Chondrocyte (in vitro differentiated cells): Measurements from ENCODE around the gene GAL3ST1. TPM values are rescaled to one million over a fixed set of nuclear protein-coding genes. Genes with fewer than 3 reads are reported as not detected.

Source experiments
- DNase-seq: peaks from one replicate; pipeline ENCODE4 v3.0.0; 2021; ENCODE audit warnings: mixed read lengths, low spot score
- H3K27ac Mint-ChIP-seq: one replicate; pipeline ENCODE4 v1.8.0; 2021; ENCODE audit warnings: mild to moderate bottlenecking, moderate library complexity, mixed read lengths; ENCODE audit not compliant: unreplicated experiment
- H3K27me3 Mint-ChIP-seq: 2 replicates; pipeline ENCODE4 v1.8.0; 2021; ENCODE audit warnings: low read depth, mixed read lengths
- H3K36me3 Mint-ChIP-seq: 2 replicates; pipeline ENCODE4 v1.8.0; 2021; ENCODE audit warnings: low read depth, mixed read lengths
- H3K4me1 Mint-ChIP-seq: 2 replicates; pipeline ENCODE4 v1.8.0; 2021; ENCODE audit warnings: low read depth, mild to moderate bottlenecking, mixed read lengths
- H3K4me3 Mint-ChIP-seq: one replicate; pipeline ENCODE4 v1.8.0; 2021; ENCODE audit warnings: mild to moderate bottlenecking, moderate library complexity, mixed read lengths; ENCODE audit not compliant: unreplicated experiment
- H3K9me3 Mint-ChIP-seq: 2 replicates; pipeline ENCODE4 v1.8.0; 2021; ENCODE audit warnings: low read depth, mixed read lengths
- total RNA-seq: library from RNA; stranded (reverse); gene quantifications from 3 replicates; pipeline ENCODE4 v1.2.1, GENCODE V29; 2021
- TF ChIP-seq, protein P1 (sequence below): fragments of 200-600 bp; sonication (generic); IDR thresholded peaks from 2 replicates; pipeline ENCODE4 v1.5.0; 2021; ENCODE audit warnings: antibody characterized with exemption, mild to moderate bottlenecking, moderate library complexity

The GAL3ST1 gene
- total RNA-seq, 1 donor from 2014 or later: 3.9 TPM

DNA sequence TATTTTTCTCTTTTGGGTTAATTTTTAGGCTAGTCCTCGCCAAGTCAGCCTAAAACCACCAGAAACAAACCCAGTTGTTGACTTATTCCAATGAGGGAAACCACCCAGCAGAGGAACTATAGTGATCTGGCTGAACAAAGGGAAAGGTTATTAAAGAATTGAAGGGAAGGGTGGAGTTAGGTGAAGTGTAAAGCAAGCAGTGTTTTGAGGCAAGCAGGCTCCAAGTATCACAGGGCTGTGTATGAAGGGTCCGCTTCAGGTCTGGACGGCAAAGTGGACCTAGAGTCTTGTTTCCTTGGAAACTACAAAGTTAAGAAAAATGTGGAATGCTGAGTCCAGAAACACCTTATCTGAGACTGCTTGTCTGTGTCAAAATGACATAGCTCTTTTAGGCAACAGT is 29.3 kb upstream of the GAL3ST1 start:
- TF ChIP-seq, protein P1, sequence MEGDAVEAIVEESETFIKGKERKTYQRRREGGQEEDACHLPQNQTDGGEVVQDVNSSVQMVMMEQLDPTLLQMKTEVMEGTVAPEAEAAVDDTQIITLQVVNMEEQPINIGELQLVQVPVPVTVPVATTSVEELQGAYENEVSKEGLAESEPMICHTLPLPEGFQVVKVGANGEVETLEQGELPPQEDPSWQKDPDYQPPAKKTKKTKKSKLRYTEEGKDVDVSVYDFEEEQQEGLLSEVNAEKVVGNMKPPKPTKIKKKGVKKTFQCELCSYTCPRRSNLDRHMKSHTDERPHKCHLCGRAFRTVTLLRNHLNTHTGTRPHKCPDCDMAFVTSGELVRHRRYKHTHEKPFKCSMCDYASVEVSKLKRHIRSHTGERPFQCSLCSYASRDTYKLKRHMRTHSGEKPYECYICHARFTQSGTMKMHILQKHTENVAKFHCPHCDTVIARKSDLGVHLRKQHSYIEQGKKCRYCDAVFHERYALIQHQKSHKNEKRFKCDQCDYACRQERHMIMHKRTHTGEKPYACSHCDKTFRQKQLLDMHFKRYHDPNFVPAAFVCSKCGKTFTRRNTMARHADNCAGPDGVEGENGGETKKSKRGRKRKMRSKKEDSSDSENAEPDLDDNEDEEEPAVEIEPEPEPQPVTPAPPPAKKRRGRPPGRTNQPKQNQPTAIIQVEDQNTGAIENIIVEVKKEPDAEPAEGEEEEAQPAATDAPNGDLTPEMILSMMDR: no peak
- no peaks in the 10 kb centered on the region for H3K36me3 Mint-ChIP-seq
- no peak overlapping the region for H3K27ac Mint-ChIP-seq
- DNase-seq: no peak
- no peak overlapping the region for H3K4me3 Mint-ChIP-seq
- no peaks in the 10 kb centered on the region for H3K27me3 Mint-ChIP-seq
- H3K4me1 Mint-ChIP-seq: peaks cover 32% of the 10 kb centered on the region
- H3K9me3 Mint-ChIP-seq: no peaks in the 10 kb centered on the region

- Mint-ChIP-seq H3K9me3 (no peaks in the 10 kb centered on the region), H3K36me3 (no peaks in the 10 kb centered on the region), H3K4me3 (no peak overlapping the region), H3K27me3 (no peaks in the 10 kb centered on the region), H3K27ac (no peak overlapping the region), H3K4me1 (peaks cover 15% of the 10 kb centered on the region)
- TF ChIP-seq, protein P1: peak; percentile 74
- no peak for DNase-seq
Observed at GRCh38 chr22:30602049-30602448, 27.6 kb upstream of the GAL3ST1 start.

DNA sequence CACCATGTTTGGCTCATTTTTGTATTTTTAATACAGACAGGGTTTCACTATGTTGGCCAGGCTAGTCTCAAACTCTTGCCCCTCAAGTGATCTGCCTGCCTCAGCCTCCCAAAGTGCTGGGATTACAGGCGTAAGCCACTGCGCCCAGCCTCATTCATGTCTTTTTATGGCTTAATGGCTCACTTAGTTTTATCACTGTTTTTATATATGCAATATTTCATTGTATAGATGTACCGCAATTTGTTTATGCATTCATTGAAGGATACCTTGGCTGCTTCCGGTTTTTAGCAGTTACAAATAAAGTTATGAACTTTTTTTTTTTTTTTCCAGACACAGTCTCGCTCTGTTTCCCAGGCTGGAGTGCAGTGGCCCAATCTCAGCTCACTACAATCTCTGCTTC is 27.0 kb upstream of the GAL3ST1 start:
- TF ChIP-seq, protein P1: no peak
- peaks cover 10% of the 10 kb centered on the region for H3K4me1 Mint-ChIP-seq
- H3K9me3 Mint-ChIP-seq: no peaks in the 10 kb centered on the region
- DNase-seq: no peak
- H3K27me3 Mint-ChIP-seq: no peaks in the 10 kb centered on the region
- no peak overlapping the region for H3K27ac Mint-ChIP-seq
- no peak overlapping the region for H3K4me3 Mint-ChIP-seq
- H3K36me3 Mint-ChIP-seq: no peaks in the 10 kb centered on the region

DNA sequence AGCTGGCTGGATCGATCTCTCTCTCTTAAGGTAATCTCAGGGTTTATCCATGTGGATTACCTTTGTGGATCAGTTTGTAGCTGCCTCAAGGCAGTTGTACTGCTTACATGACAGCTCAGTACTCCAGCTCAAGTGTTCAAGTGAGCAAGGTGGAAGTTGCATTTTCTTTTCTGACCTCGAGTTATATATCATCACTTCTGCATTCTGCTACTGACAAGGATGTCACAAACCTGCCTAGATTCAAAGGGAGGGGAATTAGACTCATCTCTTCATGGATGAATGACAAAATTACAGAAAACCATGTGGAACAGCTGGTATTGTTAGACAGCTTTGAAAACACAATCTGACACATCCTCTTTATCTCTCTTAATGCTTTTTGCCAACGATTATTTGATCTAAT is 26.5 kb upstream of the GAL3ST1 start:
- DNase-seq: no peak
- H3K27me3 Mint-ChIP-seq: no peaks in the 10 kb centered on the region
- no peak overlapping the region for H3K27ac Mint-ChIP-seq
- TF ChIP-seq, protein P1: no peak
- no peak overlapping the region for H3K4me3 Mint-ChIP-seq
- peaks cover 4% of the 10 kb centered on the region for H3K4me1 Mint-ChIP-seq
- no peaks in the 10 kb centered on the region for H3K9me3 Mint-ChIP-seq
- H3K36me3 Mint-ChIP-seq: no peaks in the 10 kb centered on the region

DNA sequence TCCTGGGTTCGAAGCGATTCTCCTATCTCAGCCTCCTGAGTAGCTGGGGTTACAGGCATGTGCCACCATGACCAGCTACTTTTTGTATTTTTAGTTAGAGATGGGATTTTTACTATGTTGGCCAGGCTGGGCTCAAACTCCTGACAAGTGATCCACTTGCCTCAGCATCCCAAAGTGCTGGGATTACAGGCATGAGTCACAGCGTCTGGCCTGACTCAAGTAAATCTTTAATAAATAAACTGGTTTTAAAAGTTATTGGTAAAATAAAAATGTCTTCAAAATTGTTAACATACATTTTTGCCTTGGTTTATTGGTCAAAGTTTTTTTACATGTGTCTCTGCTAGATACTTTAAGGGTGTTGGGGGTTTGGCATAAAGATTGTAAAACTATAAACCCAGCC is 24.5 kb upstream of the GAL3ST1 start:
- H3K9me3 Mint-ChIP-seq: no peaks in the 10 kb centered on the region
- no peak for DNase-seq
- TF ChIP-seq, protein P1: no peak

More for the DNA sequence above, 24.5 kb upstream of the GAL3ST1 start:
- Mint-ChIP-seq H3K4me3 (no peak overlapping the region), H3K27me3 (peaks cover 1% of the 10 kb centered on the region), H3K27ac (no peak overlapping the region), H3K36me3 (no peaks in the 10 kb centered on the region), H3K4me1 (no peaks in the 10 kb centered on the region)
